ENCODE measurements around the gene RASSF4. TPM values are rescaled to one million over a fixed set of nuclear protein-coding genes. Genes with fewer than 3 reads are reported as not detected.

Gene RASSF4
- polyA plus RNA-seq, 3 donors from 2014 or later: 36.7 to 45.6 (median 38.0) TPM

- peak overlapping the region in 1 of 6 donors; percentile 23 for H3K27ac Mint-ChIP-seq
- no peaks in the 10 kb centered on the region for H3K9me3 Mint-ChIP-seq
- H3K36me3 Mint-ChIP-seq: peaks cover 8 to 21% (median 20%) of the 10 kb centered on the region in 3 donors
- H3K4me1 Mint-ChIP-seq: peaks cover 45 to 55% of the 10 kb centered on the region in 2 donors
- DNase-seq: no peak
- H3K27me3 Mint-ChIP-seq (ENCODE audit: low read depth in 3 of 3): peaks cover 0 to 4% (median 3%) of the 10 kb centered on the region in 3 donors
- peak overlapping the region in 4 of 5 donors; percentile 50 to 92 (median 87) for H3K4me3 Mint-ChIP-seq
Observed at GRCh38 chr10:44956717-44957706, 2.6 kb upstream of the RASSF4 start.

GRCh38 chr10:44958196-44958897 is 1.3 kb upstream of the RASSF4 start:
- Mint-ChIP-seq H3K4me1 (peaks cover 58 to 68% of the 10 kb centered on the region in 2 donors), H3K27ac (peak overlapping the region; percentile 43 to 84 (median 72))
- no peak for DNase-seq

GRCh38 chr10:44958898-44959246 is 730 bp upstream of the RASSF4 start:
- H3K36me3 Mint-ChIP-seq: peaks cover 8 to 19% (median 19%) of the 10 kb centered on the region in 3 donors
- no peak for DNase-seq
- peak overlapping the region; percentile 50 to 84 (median 72) for H3K27ac Mint-ChIP-seq
- peaks cover 63 to 73% of the 10 kb centered on the region in 2 donors for H3K4me1 Mint-ChIP-seq
- no peaks in the 10 kb centered on the region for H3K9me3 Mint-ChIP-seq
- H3K4me3 Mint-ChIP-seq: peak overlapping the region; percentile 83 to 92 (median 91)
- H3K27me3 Mint-ChIP-seq (ENCODE audit: low read depth in 3 of 3): peaks cover 0 to 4% (median 3%) of the 10 kb centered on the region in 3 donors

More at GRCh38 chr10:44958196-44958897, 1.3 kb upstream of the RASSF4 start:
- peak overlapping the region; percentile 83 to 92 (median 91) for H3K4me3 Mint-ChIP-seq
- no peaks in the 10 kb centered on the region for H3K9me3 Mint-ChIP-seq
- peaks cover 8 to 25% (median 21%) of the 10 kb centered on the region in 3 donors for H3K36me3 Mint-ChIP-seq
- peaks cover 0 to 4% (median 3%) of the 10 kb centered on the region in 3 donors for H3K27me3 Mint-ChIP-seq (ENCODE audit: low read depth in 3 of 3)

GRCh38 chr10:44960088-44960460 is 472 bp downstream of the RASSF4 start:
- H3K36me3 Mint-ChIP-seq: peaks cover 5 to 19% (median 16%) of the 10 kb centered on the region in 3 donors
- H3K4me3 Mint-ChIP-seq: peak overlapping the region; percentile 83 to 92 (median 91)
- H3K9me3 Mint-ChIP-seq: no peaks in the 10 kb centered on the region
- H3K27me3 Mint-ChIP-seq (ENCODE audit: low read depth in 3 of 3): peaks cover 0 to 4% (median 0%) of the 10 kb centered on the region in 3 donors
- peaks cover 75 to 79% of the 10 kb centered on the region in 2 donors for H3K4me1 Mint-ChIP-seq
- peak in 1 of 3 donors; percentile 17 for DNase-seq
- peak overlapping the region; percentile 61 to 93 (median 88) for H3K27ac Mint-ChIP-seq

- Mint-ChIP-seq H3K36me3 (peaks cover 5 to 18% (median 16%) of the 10 kb centered on the region in 3 donors), H3K9me3 (no peaks in the 10 kb centered on the region), H3K4me3 (peak overlapping the region; percentile 83 to 92 (median 91)), H3K4me1 (peaks cover 81 to 85% of the 10 kb centered on the region in 2 donors), H3K27ac (peak overlapping the region; percentile 61 to 93 (median 88)), H3K27me3 (ENCODE audit: low read depth in 3 of 3) (peaks cover 0 to 4% (median 0%) of the 10 kb centered on the region in 3 donors)
- no peak for DNase-seq
Observed at GRCh38 chr10:44960482-44961229, 1.1 kb downstream of the RASSF4 start.

- no peaks in the 10 kb centered on the region for H3K9me3 Mint-ChIP-seq
- peaks cover 85 to 86% of the 10 kb centered on the region in 2 donors for H3K4me1 Mint-ChIP-seq
- peak overlapping the region; percentile 83 to 92 (median 91) for H3K4me3 Mint-ChIP-seq
- peaks cover 0 to 4% (median 0%) of the 10 kb centered on the region in 3 donors for H3K27me3 Mint-ChIP-seq (ENCODE audit: low read depth in 3 of 3)
- peak overlapping the region; percentile 61 to 93 (median 88) for H3K27ac Mint-ChIP-seq
- DNase-seq: no peak
- peaks cover under 1 to 19% (median 13%) of the 10 kb centered on the region in 3 donors for H3K36me3 Mint-ChIP-seq
Observed at GRCh38 chr10:44961230-44961571, 1.6 kb downstream of the RASSF4 start.

- Mint-ChIP-seq H3K4me3 (peak overlapping the region; percentile 53 to 91 (median 67)), H3K4me1 (peaks cover 89 to 92% of the 10 kb centered on the region in 2 donors)
Observed at GRCh38 chr10:44961931-44962750, 2.5 kb downstream of the RASSF4 start.

GRCh38 chr10:44962870-44963738 is 3.5 kb downstream of the RASSF4 start:
- DNase-seq: no peak
- Mint-ChIP-seq H3K4me3 (peak overlapping the region; percentile 53 to 91 (median 67)), H3K4me1 (peaks cover 91 to 92% of the 10 kb centered on the region in 2 donors), H3K9me3 (no peaks in the 10 kb centered on the region), H3K27me3 (ENCODE audit: low read depth in 3 of 3) (peaks cover 0 to 4% (median 1%) of the 10 kb centered on the region in 3 donors), H3K27ac (peak overlapping the region in 5 of 6 donors; percentile 57 to 93 (median 66)), H3K36me3 (peaks cover 0 to 10% (median 5%) of the 10 kb centered on the region in 3 donors)

More at GRCh38 chr10:44961931-44962750, 2.5 kb downstream of the RASSF4 start:
- peaks cover 0 to 4% (median 0%) of the 10 kb centered on the region in 3 donors for H3K27me3 Mint-ChIP-seq (ENCODE audit: low read depth in 3 of 3)
- H3K9me3 Mint-ChIP-seq: no peaks in the 10 kb centered on the region
- peaks cover 0 to 10% (median 5%) of the 10 kb centered on the region in 3 donors for H3K36me3 Mint-ChIP-seq
- no peak for DNase-seq
- peak overlapping the region; percentile 57 to 93 (median 70) for H3K27ac Mint-ChIP-seq

GRCh38 chr10:44963772-44964633 is 4.4 kb downstream of the RASSF4 start:
- DNase-seq: no peak
- Mint-ChIP-seq H3K27ac (peak overlapping the region in 5 of 6 donors; percentile 55 to 93 (median 70)), H3K4me3 (peak overlapping the region; percentile 52 to 91 (median 65)), H3K9me3 (no peaks in the 10 kb centered on the region), H3K4me1 (peaks cover 91 to 92% of the 10 kb centered on the region in 2 donors), H3K27me3 (ENCODE audit: low read depth in 3 of 3) (peaks cover 3 to 9% (median 4%) of the 10 kb centered on the region in 3 donors), H3K36me3 (peaks cover 4 to 13% (median 9%) of the 10 kb centered on the region in 3 donors)

- H3K27ac Mint-ChIP-seq: peak overlapping the region; percentile 37 to 86 (median 72)
- peaks cover 98 to 99% of the 10 kb centered on the region in 2 donors for H3K4me1 Mint-ChIP-seq
- peak overlapping the region in 3 of 5 donors; percentile 51 to 79 (median 65) for H3K4me3 Mint-ChIP-seq
Observed at GRCh38 chr10:44965104-44965503, 5.5 kb downstream of the RASSF4 start.

More at GRCh38 chr10:44965104-44965503, 5.5 kb downstream of the RASSF4 start:
- peaks cover 4 to 13% (median 9%) of the 10 kb centered on the region in 3 donors for H3K36me3 Mint-ChIP-seq
- no peak for DNase-seq
- peaks cover 3 to 10% (median 6%) of the 10 kb centered on the region in 3 donors for H3K27me3 Mint-ChIP-seq (ENCODE audit: low read depth in 3 of 3)
- no peaks in the 10 kb centered on the region for H3K9me3 Mint-ChIP-seq

Data from immature natural killer cell (primary cell).